IPS-20b (cell line): ENCODE measurements around the gene CTNNA2.

Experiments
- H3K27ac ChIP-seq: one replicate; pipeline ENCODE4 v1.5.1; 2013; ENCODE audit warnings: low read length
- H3K27me3 ChIP-seq: 2 replicates; pipeline ENCODE4 v1.6.1; 2013; ENCODE audit warnings: mild to moderate bottlenecking, low read length, inconsistent platforms; ENCODE audit not compliant: insufficient read depth
- H3K36me3 ChIP-seq: 2 replicates; pipeline ENCODE4 v1.6.1; 2013; ENCODE audit warnings: low read depth, mild to moderate bottlenecking, inconsistent platforms, low read length, moderate library complexity; ENCODE audit not compliant: insufficient read depth
- H3K4me1 ChIP-seq: 2 replicates; pipeline ENCODE4 v1.6.1; 2013; ENCODE audit warnings: mild to moderate bottlenecking, control low read depth, inconsistent platforms, low read length, moderate library complexity; ENCODE audit not compliant: insufficient read depth
- H3K4me3 ChIP-seq: 2 replicates; pipeline ENCODE4 v1.5.1; 2013; ENCODE audit warnings: mild to moderate bottlenecking, low read length, inconsistent platforms
- H3K9ac ChIP-seq: 2 replicates; pipeline ENCODE4 v1.6.1; 2013; ENCODE audit warnings: low read depth, mild to moderate bottlenecking, inconsistent platforms, low read length, moderate library complexity
- H3K9me3 ChIP-seq: 2 replicates; pipeline ENCODE4 v1.6.1; 2013; ENCODE audit warnings: mild to moderate bottlenecking, low read depth, low read length, inconsistent platforms; ENCODE audit not compliant: insufficient read depth

Gene CTNNA2

GRCh38 chr2:80459028-80459427 lies 946.2 kb downstream of the CTNNA2 start:
- Histone ChIP-seq H3K9me3 (no peaks in the 10 kb centered on the region), H3K27ac (no peak overlapping the region), H3K4me1 (peaks cover 18% of the 10 kb centered on the region; the same call in 1 of the 2 replicates), H3K4me3 (no peak overlapping the region), H3K27me3 (no peaks in the 10 kb centered on the region), H3K9ac (no peak overlapping the region), H3K36me3 (no peaks in the 10 kb centered on the region)

- Histone ChIP-seq H3K36me3 (no peaks in the 10 kb centered on the region), H3K27ac (no peak overlapping the region), H3K27me3 (no peaks in the 10 kb centered on the region), H3K9ac (no peak overlapping the region), H3K9me3 (no peaks in the 10 kb centered on the region), H3K4me3 (peak overlapping the region; percentile 9; the same call in 1 of the 2 replicates), H3K4me1 (peaks cover 26% of the 10 kb centered on the region)
Observed at GRCh38 chr2:80461505-80462197, 948.8 kb downstream of the CTNNA2 start.

- no peak overlapping the region for H3K4me3 ChIP-seq
- no peak overlapping the region for H3K27ac ChIP-seq
- H3K36me3 ChIP-seq, result no peaks in the 10 kb centered on the region
- peaks cover 26% of the 10 kb centered on the region for H3K4me1 ChIP-seq
- H3K9me3 ChIP-seq, result no peaks in the 10 kb centered on the region
- H3K9ac ChIP-seq, result no peak overlapping the region
- H3K27me3 ChIP-seq, result no peaks in the 10 kb centered on the region
Observed at GRCh38 chr2:80462654-80463053, 949.8 kb downstream of the CTNNA2 start.

GRCh38 chr2:80464275-80464674 lies 951.4 kb downstream of the CTNNA2 start:
- no peaks in the 10 kb centered on the region for H3K9me3 ChIP-seq
- H3K27me3 ChIP-seq, result no peaks in the 10 kb centered on the region
- no peaks in the 10 kb centered on the region for H3K36me3 ChIP-seq
- no peak overlapping the region for H3K4me3 ChIP-seq
- H3K4me1 ChIP-seq, result peaks cover 22% of the 10 kb centered on the region
- H3K27ac ChIP-seq, result no peak overlapping the region
- no peak overlapping the region for H3K9ac ChIP-seq

GRCh38 chr2:80467262-80467811 lies 954.5 kb downstream of the CTNNA2 start:
- no peaks in the 10 kb centered on the region; the same call in 1 of the 2 replicates for H3K9me3 ChIP-seq
- no peak overlapping the region for H3K4me3 ChIP-seq
- H3K27ac ChIP-seq, result no peak overlapping the region
- no peaks in the 10 kb centered on the region for H3K27me3 ChIP-seq
- peaks cover 8% of the 10 kb centered on the region for H3K4me1 ChIP-seq
- H3K36me3 ChIP-seq, result no peaks in the 10 kb centered on the region
- H3K9ac ChIP-seq, result no peak overlapping the region

- H3K9me3 ChIP-seq, result no peaks in the 10 kb centered on the region; the same call in 1 of the 2 replicates
- no peak overlapping the region for H3K4me3 ChIP-seq
- no peak overlapping the region for H3K9ac ChIP-seq
- H3K36me3 ChIP-seq, result no peaks in the 10 kb centered on the region
- H3K27me3 ChIP-seq, result no peaks in the 10 kb centered on the region
- H3K4me1 ChIP-seq, result peaks cover 6% of the 10 kb centered on the region
- no peak overlapping the region for H3K27ac ChIP-seq
Observed at GRCh38 chr2:80469428-80469827, 956.6 kb downstream of the CTNNA2 start.

- Histone ChIP-seq H3K4me1 (no peaks in the 10 kb centered on the region), H3K4me3 (no peak overlapping the region), H3K27ac (no peak overlapping the region), H3K9ac (no peak overlapping the region), H3K9me3 (no peaks in the 10 kb centered on the region; the same call in 1 of the 2 replicates), H3K36me3 (no peaks in the 10 kb centered on the region), H3K27me3 (no peaks in the 10 kb centered on the region)
Observed at GRCh38 chr2:80473069-80473468, 960.2 kb downstream of the CTNNA2 start.

GRCh38 chr2:80473796-80474195 lies 960.9 kb downstream of the CTNNA2 start:
- no peaks in the 10 kb centered on the region for H3K4me1 ChIP-seq
- H3K9me3 ChIP-seq, result no peaks in the 10 kb centered on the region; the same call in 1 of the 2 replicates
- H3K4me3 ChIP-seq, result no peak overlapping the region
- H3K36me3 ChIP-seq, result no peaks in the 10 kb centered on the region
- no peak overlapping the region for H3K27ac ChIP-seq
- H3K9ac ChIP-seq, result no peak overlapping the region
- no peaks in the 10 kb centered on the region for H3K27me3 ChIP-seq

- no peak overlapping the region for H3K9ac ChIP-seq
- H3K27me3 ChIP-seq, result no peaks in the 10 kb centered on the region
- H3K4me1 ChIP-seq, result no peaks in the 10 kb centered on the region
- no peaks in the 10 kb centered on the region for H3K36me3 ChIP-seq
- no peak overlapping the region for H3K4me3 ChIP-seq
- H3K9me3 ChIP-seq, result no peaks in the 10 kb centered on the region; the same call in 1 of the 2 replicates
- no peak overlapping the region for H3K27ac ChIP-seq
Observed at GRCh38 chr2:80475970-80476369, 963.1 kb downstream of the CTNNA2 start.

GRCh38 chr2:80476535-80477117 lies 963.8 kb downstream of the CTNNA2 start:
- Histone ChIP-seq H3K4me3 (no peak overlapping the region), H3K9ac (no peak overlapping the region), H3K36me3 (no peaks in the 10 kb centered on the region), H3K27me3 (no peaks in the 10 kb centered on the region), H3K4me1 (no peaks in the 10 kb centered on the region), H3K9me3 (no peaks in the 10 kb centered on the region; the same call in 1 of the 2 replicates), H3K27ac (no peak overlapping the region)

GRCh38 chr2:80482276-80482675 lies 969.4 kb downstream of the CTNNA2 start:
- no peak overlapping the region for H3K27ac ChIP-seq
- no peaks in the 10 kb centered on the region for H3K9me3 ChIP-seq
- no peaks in the 10 kb centered on the region for H3K27me3 ChIP-seq
- no peak overlapping the region for H3K4me3 ChIP-seq
- H3K4me1 ChIP-seq, result no peaks in the 10 kb centered on the region
- no peaks in the 10 kb centered on the region for H3K36me3 ChIP-seq
- H3K9ac ChIP-seq, result no peak overlapping the region

GRCh38 chr2:80489717-80490116 lies 976.9 kb downstream of the CTNNA2 start:
- no peak overlapping the region for H3K9ac ChIP-seq
- no peak overlapping the region for H3K27ac ChIP-seq
- H3K4me3 ChIP-seq, result no peak overlapping the region
- no peaks in the 10 kb centered on the region for H3K27me3 ChIP-seq
- no peaks in the 10 kb centered on the region for H3K9me3 ChIP-seq
- H3K4me1 ChIP-seq, result no peaks in the 10 kb centered on the region
- no peaks in the 10 kb centered on the region for H3K36me3 ChIP-seq
